HG03039 (cell line): ENCODE results near the gene PPID.
"Not testable (repeated sequence)": the region's sequence is repeated elsewhere in the genome, so short reads cannot be mapped to it uniquely, and the experiment has no call there.

Source experiments
- ATAC-seq: cut with Tn5 transposase; IDR thresholded peaks from one replicate; pipeline ENCODE4 v1.9.1; 2021; ENCODE audit warnings: mild to moderate bottlenecking, moderate library complexity; ENCODE audit not compliant: unreplicated experiment

The PPID gene

GRCh38 chr4:158738866-158739265 is 15.7 kb upstream of the PPID start:
- ATAC-seq, result no peak

GRCh38 chr4:158729716-158730559 is 6.7 kb upstream of the PPID start:
- peak; percentile 77 for ATAC-seq

- no peak for ATAC-seq
These were observed 5.0 kb upstream of the PPID start for GRCh38 chr4:158728236-158728635.

- no peak for ATAC-seq
These were observed 3.4 kb upstream of the PPID start for GRCh38 chr4:158726633-158727032.

- ATAC-seq, result no peak
These were observed 1.4 kb upstream of the PPID start for GRCh38 chr4:158724637-158725036.

- no peak for ATAC-seq
These were observed 792 bp downstream of the PPID start for GRCh38 chr4:158722291-158722916.

- ATAC-seq, result no peak
These were observed 1.5 kb downstream of the PPID start for GRCh38 chr4:158721680-158722079.

GRCh38 chr4:158715802-158716201 is 7.4 kb downstream of the PPID start:
- ATAC-seq, result no peak

GRCh38 chr4:158714937-158715336 is 8.3 kb downstream of the PPID start:
- no peak for ATAC-seq

- not testable (repeated sequence) for ATAC-seq
These were observed 10.6 kb downstream of the PPID start for GRCh38 chr4:158712622-158713021.

- ATAC-seq, result no peak
These were observed 12.4 kb downstream of the PPID start for GRCh38 chr4:158710814-158711213.

GRCh38 chr4:158704274-158704673 is 18.9 kb downstream of the PPID start:
- ATAC-seq, result no peak

- ATAC-seq, result no peak
These were observed 34.4 kb downstream of the PPID start for GRCh38 chr4:158688813-158689212.

- no peak for ATAC-seq
These were observed 41.1 kb downstream of the PPID start for GRCh38 chr4:158682066-158682465.

- ATAC-seq, result no peak
These were observed 41.6 kb downstream of the PPID start for GRCh38 chr4:158681629-158682028.

GRCh38 chr4:158678767-158679166 is 44.4 kb downstream of the PPID start:
- ATAC-seq, result no peak

GRCh38 chr4:158676076-158676475 is 47.1 kb downstream of the PPID start:
- no peak for ATAC-seq

GRCh38 chr4:158673633-158674032 is 49.6 kb downstream of the PPID start:
- no peak for ATAC-seq

GRCh38 chr4:158671915-158672806 is 51.0 kb downstream of the PPID start, which contains the start of gene ETFDH:
Gene ETFDH, plus strand, starts transcription at chr4:158672296. Its CDS starts 161 bp downstream, at chr4:158672457.
- peak; percentile 84 for ATAC-seq

- ATAC-seq, result no peak
These were observed 51.6 kb downstream of the PPID start, which contains the start of gene C4orf46 for GRCh38 chr4:158671665-158671914. Gene C4orf46, minus strand, starts transcription at chr4:158671887. Its CDS starts 86 bp downstream, at chr4:158671801.

- ATAC-seq, result peak; percentile 24
These were observed 52.1 kb downstream of the PPID start for GRCh38 chr4:158670975-158671664.
